Ishikawa (cell line): ENCODE results near the gene TYROBP.

Experiments
- CEBPB ChIP-seq: IDR thresholded peaks from 2 replicates; pipeline ENCODE4 v1.6.1; 2012
- CREB1 ChIP-seq: IDR thresholded peaks from 2 replicates; pipeline ENCODE4 v1.6.1; 2012; ENCODE audit warnings: low read depth
- EP300 ChIP-seq: IDR thresholded peaks from 2 replicates; pipeline ENCODE4 v1.6.1; 2012; ENCODE audit warnings: borderline replicate concordance
- FOXM1 ChIP-seq: IDR thresholded peaks from 2 replicates; pipeline ENCODE4 v1.6.1; 2012; ENCODE audit warnings: low read depth, borderline replicate concordance
- NFIC ChIP-seq: IDR thresholded peaks from 2 replicates; pipeline ENCODE4 v1.6.1; 2012
- REST ChIP-seq: IDR thresholded peaks from 2 replicates; pipeline ENCODE4 v1.6.1; 2012; ENCODE audit warnings: low read depth, mild to moderate bottlenecking
- TAF1 ChIP-seq: IDR thresholded peaks from 2 replicates; pipeline ENCODE4 v1.6.1; 2012; ENCODE audit warnings: low read depth, mild to moderate bottlenecking
- ZBTB7A ChIP-seq: IDR thresholded peaks from 2 replicates; pipeline ENCODE4 v1.6.1; 2012; ENCODE audit warnings: low read depth

- TF ChIP-seq REST (no peak), EP300 (no peak), CEBPB (no peak), ZBTB7A (no peak), FOXM1 (no peak), CREB1 (no peak), TAF1 (no peak), NFIC (no peak)
These were observed 22.2 kb downstream of the TYROBP start for GRCh38 chr19:35885904-35886303.
